Measurements from ENCODE around the gene KCNAB1.

KCNAB1 gene

DNA sequence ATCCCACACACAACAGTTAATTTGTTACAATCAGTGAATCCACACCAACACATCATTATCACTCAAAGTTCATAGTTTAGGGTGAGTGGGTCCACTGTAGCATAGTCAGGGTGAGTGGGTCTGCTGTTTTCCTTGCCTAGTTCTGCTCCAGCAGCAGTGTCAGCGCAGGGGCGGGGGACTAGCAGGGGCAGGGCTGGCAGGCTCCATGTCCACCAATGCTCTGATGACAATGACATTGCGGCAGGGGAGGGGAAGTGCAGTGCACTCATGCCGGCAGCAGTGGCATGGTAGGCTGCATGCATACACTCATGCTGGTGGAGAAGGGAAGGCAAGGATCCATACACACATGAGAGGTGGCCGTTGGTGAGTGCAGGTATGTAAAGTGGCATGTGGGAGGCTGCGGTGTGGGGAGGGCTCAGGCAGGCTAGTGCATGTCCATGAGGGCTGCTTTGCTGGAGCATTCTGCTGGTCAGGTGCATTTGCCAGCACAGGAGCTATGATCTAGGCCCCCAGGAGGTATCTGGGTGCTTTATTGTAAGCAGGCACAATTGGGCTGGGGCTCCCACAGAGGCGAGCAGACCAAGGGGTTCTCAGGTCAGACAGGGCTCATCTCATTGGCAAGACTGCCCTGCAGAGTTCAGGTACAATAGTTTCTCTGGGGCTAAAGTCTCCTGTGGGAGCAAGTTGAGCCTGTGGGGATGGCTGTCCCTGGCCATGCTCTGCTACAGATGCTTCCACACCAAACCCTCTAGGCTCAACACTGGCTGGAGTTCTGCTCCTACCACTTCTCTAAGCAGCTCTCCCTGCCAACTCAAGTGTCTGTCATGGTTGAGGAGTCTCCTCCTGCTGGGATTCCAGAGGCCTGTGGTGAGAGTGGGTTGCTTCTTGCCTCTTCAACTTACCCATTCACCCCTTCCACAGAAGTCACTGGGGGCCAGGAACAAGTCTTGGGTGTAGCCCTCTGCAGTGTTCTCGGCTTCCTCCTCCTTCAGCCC lies 81.3 kb downstream of the KCNAB1 start:
- Histone ChIP-seq H3F3A (ENCODE audit: insufficient read depth) (no peaks in the 10 kb centered on the region), H3K27ac (ENCODE audit: low read depth, low read length) (no peak overlapping the region), H3K9me2 (replicated peaks; ENCODE audit: insufficient read depth, low read length) (no peaks in the 10 kb centered on the region), H3K36me3 (ENCODE audit: low read length) (no peaks in the 10 kb centered on the region), H3K9ac (ENCODE audit: low read length) (no peak overlapping the region), H3K79me2 (ENCODE audit: insufficient read depth, low read length) (no peaks in the 10 kb centered on the region), H4K20me1 (ENCODE audit: low read depth, low read length) (no peaks in the 10 kb centered on the region), H3K27me3 (ENCODE audit: low read length) (no peaks in the 10 kb centered on the region), H3K4me3 (ENCODE audit: insufficient read depth, low read length, poor library complexity, severe bottlenecking) (no peak overlapping the region), H2AFZ (ENCODE audit: low read depth, low read length, severe bottlenecking) (no peak overlapping the region), H3K9me3 (ENCODE audit: insufficient read depth, low read length) (no peaks in the 10 kb centered on the region), H3K4me2 (ENCODE audit: low read depth, low read length, poor library complexity, severe bottlenecking) (no peak overlapping the region)
- TF ChIP-seq, protein P1, sequence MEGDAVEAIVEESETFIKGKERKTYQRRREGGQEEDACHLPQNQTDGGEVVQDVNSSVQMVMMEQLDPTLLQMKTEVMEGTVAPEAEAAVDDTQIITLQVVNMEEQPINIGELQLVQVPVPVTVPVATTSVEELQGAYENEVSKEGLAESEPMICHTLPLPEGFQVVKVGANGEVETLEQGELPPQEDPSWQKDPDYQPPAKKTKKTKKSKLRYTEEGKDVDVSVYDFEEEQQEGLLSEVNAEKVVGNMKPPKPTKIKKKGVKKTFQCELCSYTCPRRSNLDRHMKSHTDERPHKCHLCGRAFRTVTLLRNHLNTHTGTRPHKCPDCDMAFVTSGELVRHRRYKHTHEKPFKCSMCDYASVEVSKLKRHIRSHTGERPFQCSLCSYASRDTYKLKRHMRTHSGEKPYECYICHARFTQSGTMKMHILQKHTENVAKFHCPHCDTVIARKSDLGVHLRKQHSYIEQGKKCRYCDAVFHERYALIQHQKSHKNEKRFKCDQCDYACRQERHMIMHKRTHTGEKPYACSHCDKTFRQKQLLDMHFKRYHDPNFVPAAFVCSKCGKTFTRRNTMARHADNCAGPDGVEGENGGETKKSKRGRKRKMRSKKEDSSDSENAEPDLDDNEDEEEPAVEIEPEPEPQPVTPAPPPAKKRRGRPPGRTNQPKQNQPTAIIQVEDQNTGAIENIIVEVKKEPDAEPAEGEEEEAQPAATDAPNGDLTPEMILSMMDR (IDR thresholded peaks at IDR 0.05; ENCODE audit: insufficient read depth, low read length, poor library complexity, severe bottlenecking), result no peak
- TF ChIP-seq EZH2phosphoT487 (conservative IDR thresholded peaks at IDR 0.05; ENCODE audit: low read length), result no peak

- no peak overlapping the region for H2AFZ ChIP-seq (ENCODE audit: low read depth, low read length, severe bottlenecking)
- TF ChIP-seq EZH2phosphoT487 (conservative IDR thresholded peaks at IDR 0.05; ENCODE audit: low read length), result no peak
- TF ChIP-seq, protein P1 (IDR thresholded peaks at IDR 0.05; ENCODE audit: insufficient read depth, low read length, poor library complexity, severe bottlenecking), result no peak
Observed at GRCh38 chr3:156206157-156206556, 85.8 kb downstream of the KCNAB1 start.

DNA sequence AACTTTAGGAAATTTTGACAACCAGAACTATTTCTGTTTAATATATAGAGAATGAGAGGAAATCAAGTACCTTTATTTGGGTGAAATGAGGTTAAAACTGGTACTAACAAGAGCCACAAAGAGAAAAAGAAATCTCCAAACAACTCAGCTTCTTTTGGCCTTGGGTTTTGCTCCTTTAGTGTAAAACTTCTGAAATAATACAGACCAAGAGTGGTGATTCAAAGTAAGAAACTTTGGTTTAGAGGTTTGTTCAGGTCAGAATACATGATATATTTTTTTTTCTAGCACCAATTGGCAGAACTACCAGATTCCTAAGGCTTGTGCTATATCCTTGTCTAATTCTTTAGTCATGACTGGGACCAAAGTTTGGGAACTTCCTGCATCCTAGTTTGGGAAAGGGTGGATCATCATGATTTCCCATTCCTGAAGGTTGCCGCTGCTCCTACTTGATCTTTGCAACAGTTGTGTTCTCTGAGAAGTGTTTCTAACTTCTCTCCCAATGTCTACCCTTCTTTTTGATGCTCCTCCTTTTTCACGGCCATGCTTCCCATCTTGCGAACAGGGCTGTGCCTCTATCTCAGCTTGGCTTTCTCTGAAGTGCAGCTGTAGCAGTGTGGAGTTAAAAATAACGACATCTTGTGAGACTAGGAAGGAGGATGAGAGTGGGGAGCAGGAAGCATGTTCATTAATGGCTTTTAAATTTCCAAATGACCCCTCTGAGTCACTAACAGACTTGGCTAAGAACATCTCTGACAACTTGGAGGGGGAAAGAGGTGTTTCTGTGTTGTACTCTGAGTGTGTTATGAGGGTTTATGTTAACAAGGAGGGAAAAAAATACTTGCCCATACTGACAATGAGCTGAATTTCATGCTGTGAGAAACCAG lies 87.7 kb downstream of the KCNAB1 start:
- Histone ChIP-seq H3K36me3 (ENCODE audit: low read length) (no peaks in the 10 kb centered on the region), H3K27ac (ENCODE audit: low read depth, low read length) (no peak overlapping the region), H3K9me3 (ENCODE audit: insufficient read depth, low read length) (no peaks in the 10 kb centered on the region), H3K4me3 (ENCODE audit: insufficient read depth, low read length, poor library complexity, severe bottlenecking) (no peak overlapping the region), H3K79me2 (ENCODE audit: insufficient read depth, low read length) (no peaks in the 10 kb centered on the region), H3F3A (ENCODE audit: insufficient read depth) (no peaks in the 10 kb centered on the region), H3K27me3 (ENCODE audit: low read length) (no peaks in the 10 kb centered on the region), H3K9me2 (replicated peaks; ENCODE audit: insufficient read depth, low read length) (no peaks in the 10 kb centered on the region), H2AFZ (ENCODE audit: low read depth, low read length, severe bottlenecking) (no peak overlapping the region), H3K4me2 (ENCODE audit: low read depth, low read length, poor library complexity, severe bottlenecking) (no peak overlapping the region), H4K20me1 (ENCODE audit: low read depth, low read length) (no peaks in the 10 kb centered on the region), H3K9ac (ENCODE audit: low read length) (no peak overlapping the region)
- no peak for TF ChIP-seq EZH2phosphoT487 (conservative IDR thresholded peaks at IDR 0.05; ENCODE audit: low read length)

More at GRCh38 chr3:156206157-156206556, 85.8 kb downstream of the KCNAB1 start:
- Histone ChIP-seq H3K27ac (ENCODE audit: low read depth, low read length) (no peak overlapping the region), H3K36me3 (ENCODE audit: low read length) (no peaks in the 10 kb centered on the region), H4K20me1 (ENCODE audit: low read depth, low read length) (no peaks in the 10 kb centered on the region), H3K79me2 (ENCODE audit: insufficient read depth, low read length) (no peaks in the 10 kb centered on the region), H3K4me2 (ENCODE audit: low read depth, low read length, poor library complexity, severe bottlenecking) (no peak overlapping the region), H3K4me3 (ENCODE audit: insufficient read depth, low read length, poor library complexity, severe bottlenecking) (no peak overlapping the region), H3K9me3 (ENCODE audit: insufficient read depth, low read length) (no peaks in the 10 kb centered on the region), H3K9ac (ENCODE audit: low read length) (no peak overlapping the region), H3K9me2 (replicated peaks; ENCODE audit: insufficient read depth, low read length) (no peaks in the 10 kb centered on the region), H3F3A (ENCODE audit: insufficient read depth) (no peaks in the 10 kb centered on the region), H3K27me3 (ENCODE audit: low read length) (no peaks in the 10 kb centered on the region)
